HL-60 (cell line): ENCODE data around the gene ATF1.

Experiments used
- DNase-seq, 2 experiments: peaks; one replicate each; pipeline ENCODE4 v3.0.0-alpha.2; 2010 to 2020; ENCODE audit warnings: low read depth in 1 of 2, low spot score in 1 of 2
- H3K27ac ChIP-seq: fragments of 250-450 bp; sonication (Bioruptor Pico); replicated peaks from 2 replicates; pipeline ENCODE4 v1.5.1; 2020; ENCODE audit warnings: mild to moderate bottlenecking, moderate library complexity
- H3K27me3 ChIP-seq: fragments of 250-450 bp; sonication (Bioruptor Pico); 2 replicates; pipeline ENCODE4 v1.5.1; 2021; ENCODE audit warnings: mild to moderate bottlenecking, moderate library complexity; ENCODE audit not compliant: insufficient read depth, poor library complexity, severe bottlenecking
- H3K4me3 ChIP-seq: replicated peaks from 2 replicates; pipeline ENCODE4 v1.5.1; 2011; ENCODE audit warnings: mild to moderate bottlenecking, control low read depth, low read length; ENCODE audit not compliant: insufficient read depth
- GABPA ChIP-seq: IDR thresholded peaks from 2 replicates; pipeline ENCODE4 v1.6.1; 2012; ENCODE audit warnings: low read depth
- POLR2AphosphoS5 ChIP-seq: IDR thresholded peaks from 2 replicates; pipeline ENCODE4 v1.6.1; 2012; ENCODE audit warnings: low read depth
- SPI1 ChIP-seq: IDR thresholded peaks from 2 replicates; pipeline ENCODE4 v1.6.1; 2012; ENCODE audit warnings: low read depth, mild to moderate bottlenecking, borderline replicate concordance
- TF ChIP-seq, protein P1 (sequence below): IDR thresholded peaks from 2 replicates; pipeline ENCODE4 v1.6.1; 2012; ENCODE audit warnings: low read depth; ENCODE audit not compliant: insufficient replicate concordance
- TF ChIP-seq, protein P2 (sequence below): IDR thresholded peaks from one replicate; pipeline ENCODE4 v1.5.1; 2011; ENCODE audit warnings: low read length, control low read depth, inconsistent platforms; ENCODE audit not compliant: insufficient read depth

ATF1 gene

DNA sequence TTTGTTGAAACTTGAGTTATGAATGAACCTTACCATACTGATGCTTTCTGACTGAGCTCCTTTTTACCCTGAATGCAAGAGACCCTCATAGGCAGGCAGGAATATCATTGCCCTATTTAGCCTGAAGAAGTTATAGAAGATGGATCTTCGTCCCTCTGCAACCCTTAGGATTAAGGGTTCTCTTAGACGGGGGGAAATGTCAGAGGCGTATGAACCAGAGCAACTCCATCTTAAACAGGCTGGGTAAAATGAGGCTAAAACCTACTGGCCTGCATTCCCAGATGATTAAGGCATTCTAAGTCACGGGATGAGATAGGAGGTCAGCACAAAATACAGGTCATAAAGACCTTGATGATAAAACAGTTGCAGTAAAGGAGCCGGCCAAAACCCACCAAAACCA lies 7.5 kb downstream of the ATF1 start:
- Histone ChIP-seq H3K27ac (no peak overlapping the region), H3K4me3 (no peak overlapping the region), H3K27me3 (no peaks in the 10 kb centered on the region)
- TF ChIP-seq POLR2AphosphoS5 (no peak), GABPA (no peak), SPI1 (no peak)
- TF ChIP-seq, protein P1, sequence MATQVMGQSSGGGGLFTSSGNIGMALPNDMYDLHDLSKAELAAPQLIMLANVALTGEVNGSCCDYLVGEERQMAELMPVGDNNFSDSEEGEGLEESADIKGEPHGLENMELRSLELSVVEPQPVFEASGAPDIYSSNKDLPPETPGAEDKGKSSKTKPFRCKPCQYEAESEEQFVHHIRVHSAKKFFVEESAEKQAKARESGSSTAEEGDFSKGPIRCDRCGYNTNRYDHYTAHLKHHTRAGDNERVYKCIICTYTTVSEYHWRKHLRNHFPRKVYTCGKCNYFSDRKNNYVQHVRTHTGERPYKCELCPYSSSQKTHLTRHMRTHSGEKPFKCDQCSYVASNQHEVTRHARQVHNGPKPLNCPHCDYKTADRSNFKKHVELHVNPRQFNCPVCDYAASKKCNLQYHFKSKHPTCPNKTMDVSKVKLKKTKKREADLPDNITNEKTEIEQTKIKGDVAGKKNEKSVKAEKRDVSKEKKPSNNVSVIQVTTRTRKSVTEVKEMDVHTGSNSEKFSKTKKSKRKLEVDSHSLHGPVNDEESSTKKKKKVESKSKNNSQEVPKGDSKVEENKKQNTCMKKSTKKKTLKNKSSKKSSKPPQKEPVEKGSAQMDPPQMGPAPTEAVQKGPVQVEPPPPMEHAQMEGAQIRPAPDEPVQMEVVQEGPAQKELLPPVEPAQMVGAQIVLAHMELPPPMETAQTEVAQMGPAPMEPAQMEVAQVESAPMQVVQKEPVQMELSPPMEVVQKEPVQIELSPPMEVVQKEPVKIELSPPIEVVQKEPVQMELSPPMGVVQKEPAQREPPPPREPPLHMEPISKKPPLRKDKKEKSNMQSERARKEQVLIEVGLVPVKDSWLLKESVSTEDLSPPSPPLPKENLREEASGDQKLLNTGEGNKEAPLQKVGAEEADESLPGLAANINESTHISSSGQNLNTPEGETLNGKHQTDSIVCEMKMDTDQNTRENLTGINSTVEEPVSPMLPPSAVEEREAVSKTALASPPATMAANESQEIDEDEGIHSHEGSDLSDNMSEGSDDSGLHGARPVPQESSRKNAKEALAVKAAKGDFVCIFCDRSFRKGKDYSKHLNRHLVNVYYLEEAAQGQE: no peak
- TF ChIP-seq, protein P2, sequence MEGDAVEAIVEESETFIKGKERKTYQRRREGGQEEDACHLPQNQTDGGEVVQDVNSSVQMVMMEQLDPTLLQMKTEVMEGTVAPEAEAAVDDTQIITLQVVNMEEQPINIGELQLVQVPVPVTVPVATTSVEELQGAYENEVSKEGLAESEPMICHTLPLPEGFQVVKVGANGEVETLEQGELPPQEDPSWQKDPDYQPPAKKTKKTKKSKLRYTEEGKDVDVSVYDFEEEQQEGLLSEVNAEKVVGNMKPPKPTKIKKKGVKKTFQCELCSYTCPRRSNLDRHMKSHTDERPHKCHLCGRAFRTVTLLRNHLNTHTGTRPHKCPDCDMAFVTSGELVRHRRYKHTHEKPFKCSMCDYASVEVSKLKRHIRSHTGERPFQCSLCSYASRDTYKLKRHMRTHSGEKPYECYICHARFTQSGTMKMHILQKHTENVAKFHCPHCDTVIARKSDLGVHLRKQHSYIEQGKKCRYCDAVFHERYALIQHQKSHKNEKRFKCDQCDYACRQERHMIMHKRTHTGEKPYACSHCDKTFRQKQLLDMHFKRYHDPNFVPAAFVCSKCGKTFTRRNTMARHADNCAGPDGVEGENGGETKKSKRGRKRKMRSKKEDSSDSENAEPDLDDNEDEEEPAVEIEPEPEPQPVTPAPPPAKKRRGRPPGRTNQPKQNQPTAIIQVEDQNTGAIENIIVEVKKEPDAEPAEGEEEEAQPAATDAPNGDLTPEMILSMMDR: no peak
- no peak for DNase-seq

DNA sequence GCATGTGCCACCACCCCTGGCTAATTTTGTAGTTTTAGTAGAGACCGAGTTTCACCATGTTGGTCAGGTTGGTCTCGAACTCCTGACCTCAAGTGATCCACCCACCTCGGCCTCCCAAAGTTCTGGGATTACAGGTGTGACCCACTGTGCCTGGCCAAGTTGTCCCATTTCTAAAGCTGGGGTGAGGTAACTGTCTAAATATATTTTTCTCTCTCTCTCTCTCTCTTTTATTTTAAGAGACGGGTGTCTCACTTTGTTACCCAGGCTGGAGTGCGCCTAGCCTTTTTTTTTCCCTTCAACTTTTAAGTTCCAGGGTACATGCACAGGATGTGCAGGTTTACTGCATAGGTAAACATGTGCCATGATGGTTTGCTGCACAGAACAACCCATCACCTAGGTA lies 8.6 kb downstream of the ATF1 start:
- H3K27me3 ChIP-seq: no peaks in the 10 kb centered on the region
- no peak overlapping the region for H3K4me3 ChIP-seq
- TF ChIP-seq, protein P2: no peak
- TF ChIP-seq SPI1 (no peak), GABPA (no peak), POLR2AphosphoS5 (no peak)
- TF ChIP-seq, protein P1: no peak
- H3K27ac ChIP-seq: no peak overlapping the region
- DNase-seq: no peak

DNA sequence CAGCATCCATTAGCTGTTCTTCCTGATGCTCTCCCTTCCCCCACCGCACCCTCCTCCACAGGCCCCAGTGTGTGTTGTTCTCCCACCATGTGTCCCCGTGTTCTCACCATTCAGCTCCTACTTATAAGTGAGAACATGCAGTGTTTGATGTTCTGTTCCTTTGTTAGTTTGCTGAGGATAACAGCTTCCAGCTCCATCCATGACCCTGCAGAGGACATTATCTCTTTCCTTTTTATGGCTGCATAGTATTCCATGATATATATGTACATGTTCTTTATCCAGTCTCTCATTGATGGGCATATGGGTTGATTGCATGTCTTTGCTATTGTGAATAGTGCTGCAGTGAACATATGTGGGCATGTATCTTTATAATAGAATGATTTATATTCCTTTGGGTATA lies 9.0 kb downstream of the ATF1 start:
- H3K27ac ChIP-seq: no peak overlapping the region
- DNase-seq: no peak
- H3K27me3 ChIP-seq: no peaks in the 10 kb centered on the region
- H3K4me3 ChIP-seq: no peak overlapping the region
- TF ChIP-seq POLR2AphosphoS5 (no peak), GABPA (no peak), SPI1 (no peak)

DNA sequence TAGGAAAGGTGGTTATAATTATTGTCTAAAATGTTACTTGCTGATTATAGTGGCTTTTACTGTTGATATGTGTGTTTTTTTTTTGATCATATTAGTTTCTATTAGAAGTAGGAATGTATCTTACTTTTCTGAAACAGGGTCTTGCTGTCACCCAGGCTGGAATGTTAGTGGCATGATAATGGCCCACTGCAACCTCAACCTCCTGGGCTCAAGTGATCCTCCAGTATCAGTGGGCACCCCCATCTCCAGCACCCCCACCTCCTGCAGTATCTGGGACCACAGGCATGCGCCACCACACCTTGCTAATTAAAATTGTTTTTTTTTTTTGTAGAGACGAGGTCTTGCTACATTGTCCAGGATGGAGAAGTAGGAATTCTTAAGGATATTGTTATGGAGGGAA lies 11.3 kb downstream of the ATF1 start:
- Histone ChIP-seq H3K4me3 (no peak overlapping the region), H3K27ac (no peak overlapping the region), H3K27me3 (no peaks in the 10 kb centered on the region)
- TF ChIP-seq, protein P1: no peak
- TF ChIP-seq SPI1 (no peak), GABPA (no peak), POLR2AphosphoS5 (no peak)
- TF ChIP-seq, protein P2: no peak
- DNase-seq: no peak
